Endothelial cell of umbilical vein (primary cell): Measurements from ENCODE around the gene ITGA5. TPM values are rescaled to one million over a fixed set of nuclear protein-coding genes. Genes with fewer than 3 reads are reported as not detected.

Experiments
- BruUV-seq: library from RNA; stranded (reverse); fragments of 400-500 nt; replicated peaks from 2 replicates; lab custom pipeline; 2021; lab: Mats Ljungman, UMichigan
- CTCF ChIA-PET: fragments of 300-600, 350-600 bp; sonication (Branson Sonifier 250); formaldehyde crosslinking; loops from one replicate; lab custom pipeline; 2021; ENCODE audit warnings: antibody characterized with exemption, inconsistent platforms; lab: Charles Lee
- POLR2A ChIA-PET: fragments of 300-600, 350-600 bp; sonication (Branson Sonifier 250); formaldehyde crosslinking; loops from one replicate; lab custom pipeline; 2021; ENCODE audit warnings: antibody characterized with exemption, inconsistent platforms; lab: Charles Lee
- DNase-seq: peaks from one replicate; pipeline ENCODE4 v3.0.0-alpha.2; 2011; ENCODE audit warnings: low read depth, low spot score
- FAIRE-seq: peaks from 2 replicates; lab custom pipeline; 2011; peaks lifted over from hg19 to GRCh38; lab: Jason Lieb, UNC
- H2AFZ ChIP-seq: 2 replicates; pipeline ENCODE4 v1.6.0; 2012; ENCODE audit warnings: low read depth, low read length, control low read depth, inconsistent platforms
- H3K27ac ChIP-seq: 2 replicates; pipeline ENCODE4 v1.5.1; 2011; ENCODE audit warnings: low read depth, mild to moderate bottlenecking, control low read depth, low read length, moderate library complexity; ENCODE audit not compliant: insufficient read depth
- H3K27me3 ChIP-seq, 2 experiments: 2 replicates each; pipeline versions ENCODE4 v1.6.0 to v1.6.1; 2011; ENCODE audit warnings: low read length in 2 of 2, mixed read lengths in 1 of 2; ENCODE audit not compliant: control insufficient read depth in 2 of 2, insufficient read depth in 2 of 2
- H3K36me3 ChIP-seq, 2 experiments: 2 replicates in 1 of 2; 3 replicates in 1 of 2; pipeline ENCODE4 v1.5.1; 2011; ENCODE audit warnings: low read length in 2 of 2, mild to moderate bottlenecking in 1 of 2, moderate library complexity in 1 of 2; ENCODE audit not compliant: control insufficient read depth in 2 of 2, insufficient read depth in 2 of 2; ENCODE audit errors: extremely low read depth in 1 of 2
- H3K4me1 ChIP-seq: 3 replicates; pipeline ENCODE4 v1.5.1; 2011; ENCODE audit warnings: mild to moderate bottlenecking, low read length; ENCODE audit not compliant: control insufficient read depth, insufficient read depth; ENCODE audit errors: extremely low read depth
- H3K4me2 ChIP-seq: 2 replicates; pipeline ENCODE4 v1.6.1; 2011; ENCODE audit warnings: low read length, control low read depth, mixed read lengths; ENCODE audit not compliant: insufficient read depth
- H3K4me3 ChIP-seq, 3 experiments: fragments of 200-600 bp in 1 of 3; sonication (generic), shearing (Covaris generic) in 1 of 3; replicated peaks in 1 of 3; 2 replicates each; pipeline ENCODE4 v1.5.1; 2011 to 2016; ENCODE audit warnings: control low read depth in 3 of 3, low read length in 3 of 3, mild to moderate bottlenecking in 2 of 3, inconsistent platforms in 1 of 3, low read depth in 1 of 3, moderate library complexity in 1 of 3; ENCODE audit not compliant: insufficient read depth in 1 of 3
- H3K79me2 ChIP-seq: 2 replicates; pipeline ENCODE4 v1.6.0; 2012; ENCODE audit warnings: low read length, inconsistent platforms; ENCODE audit not compliant: control insufficient read depth, insufficient read depth
- H3K9ac ChIP-seq: replicated peaks from 2 replicates; pipeline ENCODE3; 2011; ENCODE audit warnings: low read length, control low read depth; ENCODE audit not compliant: insufficient read depth; ENCODE audit errors: extremely low read depth
- H3K9me1 ChIP-seq: replicated peaks from 3 replicates; pipeline ENCODE4 v1.6.0; 2011; ENCODE audit warnings: mild to moderate bottlenecking, low read length; ENCODE audit not compliant: control insufficient read depth, insufficient read depth; ENCODE audit errors: extremely low read depth
- H3K9me3 ChIP-seq: replicated peaks from 2 replicates; pipeline ENCODE4 v1.5.1; 2012; ENCODE audit warnings: low read length, inconsistent platforms; ENCODE audit not compliant: control insufficient read depth, insufficient read depth
- H4K20me1 ChIP-seq: replicated peaks from 2 replicates; pipeline ENCODE3; 2011; ENCODE audit warnings: mild to moderate bottlenecking, low read length; ENCODE audit not compliant: control insufficient read depth, insufficient read depth; ENCODE audit errors: extremely low read depth
- EZH2 ChIP-seq: IDR thresholded peaks from 2 replicates; pipeline ENCODE4 v1.6.1; 2012; ENCODE audit warnings: borderline replicate concordance, low read depth, mild to moderate bottlenecking, moderate library complexity, low read length, inconsistent platforms; ENCODE audit not compliant: severe bottlenecking
- FOS ChIP-seq: IDR thresholded peaks from 2 replicates; pipeline ENCODE4 v1.6.1; 2011; ENCODE audit warnings: mild to moderate bottlenecking, low read length, moderate library complexity, borderline replicate concordance; ENCODE audit not compliant: insufficient read depth
- GATA2 ChIP-seq: IDR thresholded peaks from 2 replicates; pipeline ENCODE4 v1.7.0; 2011; ENCODE audit warnings: low read depth, mild to moderate bottlenecking, moderate library complexity, mixed read lengths, low read length; ENCODE audit not compliant: insufficient read length, insufficient read depth
- MYC ChIP-seq: IDR thresholded peaks from one replicate; pipeline ENCODE4 v1.6.1; 2011; ENCODE audit warnings: mild to moderate bottlenecking, low read depth, low read length
- POLR2A ChIP-seq: IDR thresholded peaks from 2 replicates; pipeline ENCODE4 v1.6.1; 2012; ENCODE audit warnings: low read depth, mild to moderate bottlenecking, control low read depth, low read length
- POLR2AphosphoS5 ChIP-seq: IDR thresholded peaks from 2 replicates; pipeline ENCODE4 v1.6.1; 2012; ENCODE audit warnings: low read depth, mild to moderate bottlenecking, control low read depth, low read length, moderate library complexity; ENCODE audit not compliant: insufficient read depth
- dilution Hi-C: fragments of 300-500 bp; cut with MboI; formaldehyde crosslinking; loops from one replicate; pipeline ENCODE4 v1.15.0; 2019; ENCODE audit warnings: low sequenced_read_pairs; ENCODE audit not compliant: extremely low pct_ligation_motif_present
- intact Hi-C: fragments of 100-400 bp; cut with micrococcal nuclease; formaldehyde crosslinking; loops from one replicate; pipeline ENCODE4 v1.10.0; 2022
- polyA plus RNA-seq, 4 experiments: library from polyadenylated mRNA; depleted of rRNA in 3 of 4; stranded (reverse) in 3 of 4; unstranded in 1 of 4; fragments of >200 nt; gene quantifications; 2 replicates each; pipeline versions ENCODE4 v1.2.1 to v1.2.3, GENCODE V29; 2011 to 2012; ENCODE audit warnings: missing spikeins in 1 of 4
- total RNA-seq: library from RNA; stranded (reverse); gene quantifications from 2 replicates; pipeline ENCODE4 v1.2.3, GENCODE V29; 2021
- TF ChIP-seq, protein P1 (sequence below), 2 donors: IDR thresholded peaks; 1 replicate in 1 of 2; 2 replicates in 1 of 2; pipeline ENCODE4 v1.5.1; 2011; ENCODE audit warnings: low read length in 2 of 2, mild to moderate bottlenecking in 2 of 2, moderate library complexity in 2 of 2, control low read depth in 1 of 2, inconsistent platforms in 1 of 2, low read depth in 1 of 2; ENCODE audit not compliant: insufficient read depth in 1 of 2; ENCODE audit errors: extremely low read depth in 1 of 2
- TF ChIP-seq, protein P2 (sequence below): IDR thresholded peaks from 2 replicates; pipeline ENCODE4 v1.6.1; 2011; ENCODE audit not compliant: insufficient read depth, insufficient read length

ITGA5 gene
- total and polyA plus RNA-seq, 2 donors (not counting 3 experiments of a cell fraction or from before 2014, with no cell fraction given) = 657 to 938 TPM

DNA sequence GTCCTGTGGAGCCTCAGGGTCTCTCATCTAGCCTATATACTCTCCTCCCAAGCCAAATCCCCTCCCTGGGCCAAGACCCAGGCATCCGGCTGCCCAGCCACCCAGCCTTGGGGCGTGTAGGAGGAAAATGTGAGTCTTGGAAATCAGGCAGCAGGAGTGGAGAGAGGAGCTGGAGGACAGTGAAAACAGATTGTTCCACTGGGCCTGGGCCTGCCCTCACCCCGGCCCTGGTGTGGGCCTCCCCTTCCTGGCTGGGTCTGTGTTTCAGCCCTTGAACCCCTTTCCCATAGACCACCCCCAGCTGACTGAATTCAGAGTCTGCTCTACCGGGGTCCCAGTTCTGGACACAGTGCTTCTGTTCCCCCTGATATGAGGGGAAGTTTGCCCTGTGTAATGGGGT is 6.7 kb downstream of the ITGA5 start:
- no peak for FAIRE-seq
- dilution Hi-C loops = no loop called here
- H3K4me1 ChIP-seq = peaks cover 60% of the 10 kb centered on the region

More for the DNA sequence above, 6.7 kb downstream of the ITGA5 start:
- no TSS peak for BruUV-seq
- H3K27ac ChIP-seq = peak overlapping the region; percentile 96
- no peaks in the 10 kb centered on the region for H3K27me3 ChIP-seq
- no peaks in the 10 kb centered on the region for H3K9me1 ChIP-seq
- H3K9me3 ChIP-seq = no peaks in the 10 kb centered on the region
- POLR2A ChIA-PET = interaction anchor here (1.8 to 8.7 kb wide), 4 partner anchors 13 to 26 kb away, joined by 4 to 60 read pairs (median 24); no protein-coding TSS in a partner anchor
- peak; percentile 41 for DNase-seq
- H3K4me3 ChIP-seq = peak overlapping the region in 2 of 3 experiments; percentile 6 to 62
- intact Hi-C loops = loop anchor here (5.0 kb wide), 1 partner anchor 130 kb away; the partner anchor contains the start of genes CBX5 and HNRNPA1
- H3K4me2 ChIP-seq = peak overlapping the region; percentile 98
- H3K36me3 ChIP-seq = peaks cover 26 to 45% of the 10 kb centered on the region in 2 experiments
- peaks cover 97% of the 10 kb centered on the region for H3K79me2 ChIP-seq
- TF ChIP-seq, protein P1, sequence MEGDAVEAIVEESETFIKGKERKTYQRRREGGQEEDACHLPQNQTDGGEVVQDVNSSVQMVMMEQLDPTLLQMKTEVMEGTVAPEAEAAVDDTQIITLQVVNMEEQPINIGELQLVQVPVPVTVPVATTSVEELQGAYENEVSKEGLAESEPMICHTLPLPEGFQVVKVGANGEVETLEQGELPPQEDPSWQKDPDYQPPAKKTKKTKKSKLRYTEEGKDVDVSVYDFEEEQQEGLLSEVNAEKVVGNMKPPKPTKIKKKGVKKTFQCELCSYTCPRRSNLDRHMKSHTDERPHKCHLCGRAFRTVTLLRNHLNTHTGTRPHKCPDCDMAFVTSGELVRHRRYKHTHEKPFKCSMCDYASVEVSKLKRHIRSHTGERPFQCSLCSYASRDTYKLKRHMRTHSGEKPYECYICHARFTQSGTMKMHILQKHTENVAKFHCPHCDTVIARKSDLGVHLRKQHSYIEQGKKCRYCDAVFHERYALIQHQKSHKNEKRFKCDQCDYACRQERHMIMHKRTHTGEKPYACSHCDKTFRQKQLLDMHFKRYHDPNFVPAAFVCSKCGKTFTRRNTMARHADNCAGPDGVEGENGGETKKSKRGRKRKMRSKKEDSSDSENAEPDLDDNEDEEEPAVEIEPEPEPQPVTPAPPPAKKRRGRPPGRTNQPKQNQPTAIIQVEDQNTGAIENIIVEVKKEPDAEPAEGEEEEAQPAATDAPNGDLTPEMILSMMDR (IDR thresholded peaks at IDR 0.05; ENCODE audit: extremely low read depth in 1 of 2, insufficient read depth in 1 of 2, low read depth in 1 of 2, low read length in 2 of 2) = no peak
- TF ChIP-seq, protein P2, sequence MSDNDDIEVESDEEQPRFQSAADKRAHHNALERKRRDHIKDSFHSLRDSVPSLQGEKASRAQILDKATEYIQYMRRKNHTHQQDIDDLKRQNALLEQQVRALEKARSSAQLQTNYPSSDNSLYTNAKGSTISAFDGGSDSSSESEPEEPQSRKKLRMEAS = no peak
- TF ChIP-seq POLR2AphosphoS5 (peak; percentile 38), POLR2A (peak; percentile 15), MYC (no peak), FOS (no peak), EZH2 (no peak), GATA2 (no peak)
- CTCF ChIA-PET = interaction anchor here (1.3 to 11.8 kb wide), 7 partner anchors 8 to 42 kb away, joined by 5 to 221 read pairs (median 10); no protein-coding TSS in a partner anchor
- no peak overlapping the region for H2AFZ ChIP-seq
- H3K9ac ChIP-seq = peak overlapping the region; percentile 74
- H4K20me1 ChIP-seq = no peaks in the 10 kb centered on the region
